ENCODE results near the gene MTURN.

The MTURN gene

GRCh38 chr7:30206942-30207341 is 72.2 kb downstream of the MTURN start:
- no peak for DNase-seq (ENCODE audit: low read depth in 2 of 2)

GRCh38 chr7:30207376-30207775 is 72.6 kb downstream of the MTURN start:
- DNase-seq (ENCODE audit: low read depth in 2 of 2) = no peak

- DNase-seq (ENCODE audit: low read depth in 2 of 2) = no peak
Measured at GRCh38 chr7:30209951-30210350, 75.2 kb downstream of the MTURN start.

All from stimulated activated CD8-positive, alpha-beta memory T cell treated with anti-CD3 and anti-CD28 coated beads, Interleukin-2, amount 100 ng/mL, for 48 hours (primary cell).